ENCODE data around the gene ZNF148. TPM values are rescaled to one million over a fixed set of nuclear protein-coding genes. Genes with fewer than 3 reads are reported as not detected.

The ZNF148 gene
- total RNA-seq, 1 experiment from 2014 or later: 24.8 TPM

DNA sequence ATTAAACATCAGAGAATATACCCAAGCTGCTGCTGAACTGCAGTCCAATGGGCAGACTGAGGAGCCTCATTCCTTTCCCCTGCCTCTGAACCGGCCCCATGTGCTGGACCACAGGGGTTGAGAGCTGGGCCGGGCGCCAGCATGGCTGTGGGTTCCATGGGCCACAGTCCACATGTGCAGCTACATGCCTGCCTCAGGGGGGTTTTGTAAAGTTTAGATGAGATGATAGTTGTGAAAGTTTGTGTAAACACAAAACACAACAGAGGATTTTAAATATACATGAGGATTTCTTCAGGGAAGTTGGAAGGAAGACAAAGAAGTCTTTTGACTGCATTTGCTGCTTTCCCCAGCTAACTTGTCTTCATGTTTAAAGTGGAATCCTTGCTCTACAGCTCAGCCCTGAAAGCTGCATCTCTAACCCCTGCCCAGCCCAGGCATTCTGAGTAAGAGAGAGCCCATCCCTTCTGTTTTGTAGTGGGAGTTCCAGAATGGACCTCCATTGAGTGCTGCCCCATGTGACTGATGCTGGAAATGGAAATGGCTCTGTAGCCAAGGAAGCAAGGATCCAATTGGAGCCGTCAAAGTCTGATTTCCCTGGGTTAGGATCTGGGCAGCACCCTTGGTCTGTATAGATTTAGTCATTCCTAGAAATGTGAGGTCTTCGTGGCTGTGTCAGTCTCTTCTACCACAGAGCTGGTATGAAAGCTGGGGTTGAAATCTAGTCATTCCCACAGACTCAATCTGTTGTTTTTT lies 180.1 kb downstream of the ZNF148 start:
- Histone ChIP-seq H3K79me1 (ENCODE audit: insufficient read depth, low read depth, low read length, poor library complexity, severe bottlenecking) (no peaks in the 10 kb centered on the region), H3K14ac (ENCODE audit: insufficient read depth, low read length) (no peak overlapping the region), H3K56ac (ENCODE audit: insufficient read length, low read depth, low read length) (no peak overlapping the region), H2BK12ac (ENCODE audit: insufficient read length, low read depth, low read length) (no peak overlapping the region), H2BK20ac (ENCODE audit: low read depth, low read length, poor library complexity, severe bottlenecking) (no peak overlapping the region), H3K4me2 (ENCODE audit: insufficient read depth, insufficient read length, low read length) (no peak overlapping the region), H2AK5ac (ENCODE audit: insufficient read length, low read length) (no peak overlapping the region), H3K18ac (ENCODE audit: insufficient read length, low read depth, low read length) (no peak overlapping the region), H2BK5ac (ENCODE audit: insufficient read length, low read length) (no peak overlapping the region), H4K20me1 (ENCODE audit: control insufficient read depth, insufficient read depth, insufficient read length) (no peaks in the 10 kb centered on the region), H3K4me1 (ENCODE audit: insufficient read depth, low read length) (peaks cover 12% of the 10 kb centered on the region), H3K4ac (ENCODE audit: low read depth, low read length) (no peak overlapping the region), H4K91ac (ENCODE audit: insufficient read length, low read depth, low read length) (no peak overlapping the region), H2AFZ (ENCODE audit: low read length) (no peak overlapping the region), H2BK15ac (ENCODE audit: low read depth, low read length) (no peak overlapping the region), H3T11ph (ENCODE audit: low read length) (no peak overlapping the region), H3K27ac (ENCODE audit: insufficient read length, low read depth, low read length) (no peak overlapping the region), H3K79me2 (ENCODE audit: insufficient read depth, low read length) (no peaks in the 10 kb centered on the region), H3K23me2 (ENCODE audit: insufficient read length, low read depth, low read length, poor library complexity, severe bottlenecking) (no peaks in the 10 kb centered on the region), H3K23ac (ENCODE audit: insufficient read length, low read depth, low read length) (no peak overlapping the region), H3K27me3 (ENCODE audit: insufficient read depth, low read length) (no peaks in the 10 kb centered on the region), H4K8ac (replicated peaks; ENCODE audit: insufficient read length, low read depth, low read length) (no peak overlapping the region), H4K5ac (ENCODE audit: insufficient read length, low read depth, low read length) (no peak overlapping the region), H2BK120ac (ENCODE audit: low read depth, low read length, poor library complexity, severe bottlenecking) (no peak overlapping the region), H3K9ac (ENCODE audit: extremely low read depth, insufficient read length, low read length) (no peak overlapping the region), H3K9me3 (ENCODE audit: control insufficient read depth, low read depth, low read length) (no peaks in the 10 kb centered on the region)
- Mint-ChIP-seq H3K4me3 (no peak overlapping the region), H3K36me3 (ENCODE audit: insufficient read depth in 1 of 3, low read depth in 3 of 3) (peaks cover 0 to 5% (median 3%) of the 10 kb centered on the region in 3 experiments; a peak in 4 of 7 replicates), H3K9me3 (no peaks in the 10 kb centered on the region; a peak in 1 of 5 replicates), H3K27me3 (ENCODE audit: low read depth) (no peaks in the 10 kb centered on the region), H3K4me1 (peaks cover 39 to 40% of the 10 kb centered on the region in 2 experiments), H3K27ac (peak overlapping the region in 1 of 3 experiments; percentile 49; a peak in 1 of 7 replicates)
- no CpG with 5 or more reads among the region's 5 CpGs for WGBS (ENCODE audit: extremely low coverage, insufficient read length, low lambda C conversion rate)
- DNase-seq: no peak
- TF ChIP-seq, protein P1, sequence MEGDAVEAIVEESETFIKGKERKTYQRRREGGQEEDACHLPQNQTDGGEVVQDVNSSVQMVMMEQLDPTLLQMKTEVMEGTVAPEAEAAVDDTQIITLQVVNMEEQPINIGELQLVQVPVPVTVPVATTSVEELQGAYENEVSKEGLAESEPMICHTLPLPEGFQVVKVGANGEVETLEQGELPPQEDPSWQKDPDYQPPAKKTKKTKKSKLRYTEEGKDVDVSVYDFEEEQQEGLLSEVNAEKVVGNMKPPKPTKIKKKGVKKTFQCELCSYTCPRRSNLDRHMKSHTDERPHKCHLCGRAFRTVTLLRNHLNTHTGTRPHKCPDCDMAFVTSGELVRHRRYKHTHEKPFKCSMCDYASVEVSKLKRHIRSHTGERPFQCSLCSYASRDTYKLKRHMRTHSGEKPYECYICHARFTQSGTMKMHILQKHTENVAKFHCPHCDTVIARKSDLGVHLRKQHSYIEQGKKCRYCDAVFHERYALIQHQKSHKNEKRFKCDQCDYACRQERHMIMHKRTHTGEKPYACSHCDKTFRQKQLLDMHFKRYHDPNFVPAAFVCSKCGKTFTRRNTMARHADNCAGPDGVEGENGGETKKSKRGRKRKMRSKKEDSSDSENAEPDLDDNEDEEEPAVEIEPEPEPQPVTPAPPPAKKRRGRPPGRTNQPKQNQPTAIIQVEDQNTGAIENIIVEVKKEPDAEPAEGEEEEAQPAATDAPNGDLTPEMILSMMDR (conservative IDR thresholded peaks at IDR 0.05): no peak

Data from H9 (cell line).